ENCODE data around the gene RNF26. TPM values are rescaled to one million over a fixed set of nuclear protein-coding genes. Genes with fewer than 3 reads are reported as not detected.
A peak's percentile ranks its signal among the peaks of the same experiment; 100 is the strongest.

Gene RNF26
- total RNA-seq (15.5 and 15.8 TPM in 2 replicates), polyA plus RNA-seq (35.5 and 46.9 TPM in 2 replicates)

DNA sequence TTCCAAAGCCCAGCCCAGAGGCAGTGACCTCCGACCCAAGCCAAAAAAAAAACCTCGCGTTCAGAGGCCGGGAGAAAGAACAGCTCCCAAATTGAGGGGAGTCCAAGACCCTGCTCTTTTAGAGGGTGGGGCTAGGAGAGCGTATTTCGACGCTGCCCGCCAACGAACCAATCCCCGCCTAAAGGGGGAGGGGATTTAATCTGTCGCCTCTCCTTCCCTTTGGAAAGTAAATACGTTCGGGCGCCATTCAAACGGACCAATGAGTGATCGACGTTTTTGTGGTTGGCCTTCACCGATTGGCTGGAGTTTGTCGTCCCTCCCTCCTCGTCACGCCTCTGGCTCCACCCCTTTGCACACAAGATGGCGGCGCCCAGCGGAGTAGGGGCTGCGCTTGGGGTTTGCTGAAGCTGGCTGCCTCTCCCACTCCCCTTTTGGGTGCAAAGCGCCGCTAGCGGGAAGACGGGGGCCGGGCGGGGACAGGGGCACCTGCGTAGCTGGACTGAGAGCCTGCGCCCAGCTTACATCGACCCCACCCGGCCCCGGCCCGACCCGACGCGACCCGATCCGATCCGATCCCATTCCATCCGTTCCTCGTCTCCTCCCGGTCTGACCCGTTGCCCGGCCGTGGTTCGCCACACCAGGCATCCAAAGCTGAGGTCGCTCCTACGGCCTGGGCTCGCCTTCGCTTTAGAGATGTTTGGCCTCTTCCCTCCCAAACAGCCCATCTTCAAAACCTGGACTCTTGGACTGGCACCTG is at the start of gene RNF26:
Gene RNF26, plus strand, starts transcription at position 354 of the 757 bp plus-strand sequence. CDS start 596 bp downstream, outside the sequence.
- Histone ChIP-seq H3K4me1 (ENCODE audit: insufficient read depth) (peaks cover 15% of the 10 kb centered on the region), H3K9me2 (replicated peaks; ENCODE audit: insufficient read depth) (no peaks in the 10 kb centered on the region), H3K9me3 (ENCODE audit: low read depth) (no peaks in the 10 kb centered on the region), H3K27me3 (peaks cover 8% of the 10 kb centered on the region), H3K79me2 (peaks cover 20% of the 10 kb centered on the region), H3K27ac (peak within 1 kb of the TSS; percentile 75), H3K4me2 (peak within 1 kb of the TSS; percentile 89), H4K20me1 (ENCODE audit: insufficient read depth, poor library complexity, severe bottlenecking) (no peaks in the 10 kb centered on the region), H3K36me3 (replicated peaks; ENCODE audit: insufficient read depth, low read depth) (no peaks in the 10 kb centered on the region), H2AFZ (peak within 1 kb of the TSS; percentile 61), H3K4me3 (peak within 1 kb of the TSS; percentile 64)
- WGBS (ENCODE audit: low lambda C conversion rate, missing lambda C conversion rate): 2% methylated on average over 33 of the region's 54 CpGs
- DNase-seq (ENCODE audit: low spot score): peak; percentile 97
- TF ChIP-seq, protein P1, sequence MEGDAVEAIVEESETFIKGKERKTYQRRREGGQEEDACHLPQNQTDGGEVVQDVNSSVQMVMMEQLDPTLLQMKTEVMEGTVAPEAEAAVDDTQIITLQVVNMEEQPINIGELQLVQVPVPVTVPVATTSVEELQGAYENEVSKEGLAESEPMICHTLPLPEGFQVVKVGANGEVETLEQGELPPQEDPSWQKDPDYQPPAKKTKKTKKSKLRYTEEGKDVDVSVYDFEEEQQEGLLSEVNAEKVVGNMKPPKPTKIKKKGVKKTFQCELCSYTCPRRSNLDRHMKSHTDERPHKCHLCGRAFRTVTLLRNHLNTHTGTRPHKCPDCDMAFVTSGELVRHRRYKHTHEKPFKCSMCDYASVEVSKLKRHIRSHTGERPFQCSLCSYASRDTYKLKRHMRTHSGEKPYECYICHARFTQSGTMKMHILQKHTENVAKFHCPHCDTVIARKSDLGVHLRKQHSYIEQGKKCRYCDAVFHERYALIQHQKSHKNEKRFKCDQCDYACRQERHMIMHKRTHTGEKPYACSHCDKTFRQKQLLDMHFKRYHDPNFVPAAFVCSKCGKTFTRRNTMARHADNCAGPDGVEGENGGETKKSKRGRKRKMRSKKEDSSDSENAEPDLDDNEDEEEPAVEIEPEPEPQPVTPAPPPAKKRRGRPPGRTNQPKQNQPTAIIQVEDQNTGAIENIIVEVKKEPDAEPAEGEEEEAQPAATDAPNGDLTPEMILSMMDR (IDR thresholded peaks at IDR 0.05; ENCODE audit: poor library complexity): no peak
- TF ChIP-seq EZH2phosphoT487 (IDR thresholded peaks at IDR 0.05; ENCODE audit: low read depth, severe bottlenecking, unreplicated experiment) (no peak), EZH2 (IDR thresholded peaks at IDR 0.05; ENCODE audit: borderline replicate concordance) (no peak)

DNA sequence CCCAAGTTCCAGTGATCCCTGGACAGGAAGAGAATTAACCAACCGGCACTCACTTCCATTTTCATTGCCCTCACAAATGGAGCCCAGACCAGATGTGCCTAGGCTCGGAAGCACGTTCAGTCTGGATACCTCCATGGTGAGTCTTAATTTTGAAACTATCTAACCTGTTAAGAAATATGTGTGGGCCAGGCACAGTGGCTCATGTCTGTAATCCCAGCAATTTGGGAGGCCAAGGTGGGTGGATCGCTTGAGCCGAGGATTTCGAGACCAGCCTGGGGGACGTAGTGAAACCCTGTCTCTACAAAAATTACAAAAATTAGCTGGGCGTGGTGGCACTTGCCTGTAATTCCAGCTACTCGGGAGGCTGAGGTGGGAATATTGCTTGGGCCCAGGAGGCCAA is 48.9 kb upstream of the RNF26 start:
- DNase-seq (ENCODE audit: low spot score): no peak
- H3K9me3 ChIP-seq (ENCODE audit: low read depth): no peaks in the 10 kb centered on the region
- no peak overlapping the region for H3K27ac ChIP-seq
- no peak overlapping the region for H3K4me2 ChIP-seq
- H3K9me2 ChIP-seq (replicated peaks; ENCODE audit: insufficient read depth): no peaks in the 10 kb centered on the region
- no peak overlapping the region for H3K4me3 ChIP-seq
- TF ChIP-seq, protein P1 (IDR thresholded peaks at IDR 0.05; ENCODE audit: poor library complexity): no peak
- TF ChIP-seq EZH2 (IDR thresholded peaks at IDR 0.05; ENCODE audit: borderline replicate concordance) (no peak), EZH2phosphoT487 (IDR thresholded peaks at IDR 0.05; ENCODE audit: low read depth, severe bottlenecking, unreplicated experiment) (no peak)
- peaks cover 5% of the 10 kb centered on the region for H3K36me3 ChIP-seq (replicated peaks; ENCODE audit: insufficient read depth, low read depth)
- H3K27me3 ChIP-seq: no peaks in the 10 kb centered on the region
- no peaks in the 10 kb centered on the region for H3K79me2 ChIP-seq
- H2AFZ ChIP-seq: no peak overlapping the region
- H4K20me1 ChIP-seq (ENCODE audit: insufficient read depth, poor library complexity, severe bottlenecking): no peaks in the 10 kb centered on the region
- WGBS (ENCODE audit: low lambda C conversion rate, missing lambda C conversion rate): 96% methylated on average over 9 of the region's 9 CpGs
- H3K4me1 ChIP-seq (ENCODE audit: insufficient read depth): no peaks in the 10 kb centered on the region

DNA sequence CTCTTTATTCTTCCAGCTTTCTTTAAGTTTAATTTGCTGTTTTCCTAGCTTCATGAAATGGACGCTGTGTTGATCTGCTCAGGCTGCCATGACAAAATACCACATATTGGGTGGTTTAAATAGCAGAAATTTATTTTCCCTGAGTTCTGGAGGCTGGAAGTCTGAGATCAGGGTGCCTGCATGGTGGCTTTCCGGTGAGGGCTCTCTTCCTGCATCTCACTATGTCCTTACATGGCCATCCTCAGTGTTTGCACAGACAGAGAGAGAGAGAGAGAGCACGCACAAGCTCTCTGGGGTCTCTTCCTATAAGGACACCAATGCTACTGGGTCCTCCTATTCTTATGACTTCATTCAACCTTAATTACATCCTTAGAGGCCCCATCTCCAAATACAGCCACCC is 46.1 kb upstream of the RNF26 start:
- no peak overlapping the region for H3K4me2 ChIP-seq
- no peak overlapping the region for H2AFZ ChIP-seq
- peaks cover 8% of the 10 kb centered on the region for H3K36me3 ChIP-seq (replicated peaks; ENCODE audit: insufficient read depth, low read depth)
- H3K27ac ChIP-seq: no peak overlapping the region
- peaks cover 9% of the 10 kb centered on the region for H3K9me3 ChIP-seq (ENCODE audit: low read depth)
- no peaks in the 10 kb centered on the region for H3K9me2 ChIP-seq (replicated peaks; ENCODE audit: insufficient read depth)
- no peak overlapping the region for H3K4me3 ChIP-seq
- H3K27me3 ChIP-seq: no peaks in the 10 kb centered on the region
- no peak for DNase-seq (ENCODE audit: low spot score)
- H3K79me2 ChIP-seq: no peaks in the 10 kb centered on the region
- H4K20me1 ChIP-seq (ENCODE audit: insufficient read depth, poor library complexity, severe bottlenecking): no peaks in the 10 kb centered on the region
- H3K4me1 ChIP-seq (ENCODE audit: insufficient read depth): no peaks in the 10 kb centered on the region
- 98% methylated on average over 3 of the region's 3 CpGs for WGBS (ENCODE audit: low lambda C conversion rate, missing lambda C conversion rate)
- TF ChIP-seq EZH2 (IDR thresholded peaks at IDR 0.05; ENCODE audit: borderline replicate concordance) (no peak), EZH2phosphoT487 (IDR thresholded peaks at IDR 0.05; ENCODE audit: low read depth, severe bottlenecking, unreplicated experiment) (no peak)
- TF ChIP-seq, protein P1 (IDR thresholded peaks at IDR 0.05; ENCODE audit: poor library complexity): no peak

Data from hepatocyte (in vitro differentiated cells).